ENCODE data around the gene KCTD3. TPM values are rescaled to one million over a fixed set of nuclear protein-coding genes. Genes with fewer than 3 reads are reported as not detected.
A peak's percentile ranks its signal among the peaks of the same experiment; 100 is the strongest.

The KCTD3 gene
- 37.8 and 39.3 TPM in 2 replicates for total RNA-seq (2021)
- long read RNA-seq, partial matches to known transcripts, result 8 of 23 reads
- long read RNA-seq, other reads (novel, unspliced or antisense), result 10 of 23 reads

DNA sequence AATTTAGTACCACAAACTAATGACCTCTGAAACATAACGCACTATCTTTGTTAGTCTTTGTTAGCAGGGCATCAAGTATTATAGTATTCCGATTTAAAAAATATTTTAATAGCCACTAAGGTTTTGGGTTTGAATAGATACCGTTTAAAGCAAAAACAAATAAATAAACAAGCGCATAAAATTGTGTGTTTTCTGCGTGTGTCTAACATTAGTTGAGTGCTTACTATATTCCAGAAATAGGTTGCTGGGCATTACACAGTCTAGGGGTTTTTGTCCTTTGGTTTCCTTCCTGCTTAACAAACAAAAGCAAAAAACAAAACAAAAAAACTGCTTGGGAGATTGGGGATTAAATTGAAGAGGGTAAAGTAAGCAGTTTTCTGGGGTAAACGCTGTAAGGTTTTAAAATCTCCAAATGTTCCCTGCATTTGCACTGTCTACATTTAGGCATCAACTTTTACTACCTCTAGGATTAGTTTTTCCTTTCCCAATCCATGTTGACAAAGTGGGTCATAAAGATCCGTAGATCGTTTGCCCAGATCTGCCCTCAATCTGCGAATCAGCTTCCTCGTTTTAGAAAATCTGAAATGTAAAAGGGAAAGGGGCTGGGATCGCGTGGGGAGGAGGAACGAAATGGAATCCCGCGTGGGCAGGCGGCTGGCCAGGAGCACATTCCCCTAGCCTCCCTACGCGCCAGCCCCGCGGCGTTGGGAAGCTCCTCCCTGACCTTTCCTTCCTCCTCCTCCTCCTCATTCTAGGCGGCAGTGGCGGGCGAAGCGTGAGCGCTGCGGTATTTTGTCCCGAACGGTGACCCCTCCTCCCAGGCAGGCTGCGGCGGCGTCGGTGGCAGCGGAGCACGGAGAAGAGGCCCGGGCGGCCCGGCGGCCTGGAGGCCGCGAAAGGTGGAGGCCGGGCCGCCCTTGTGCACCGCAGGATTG lies at the start of gene KCTD3:
Gene KCTD3 (plus strand): TSS at position 749 of the 935 bp plus-strand sequence. CDS start 382 bp downstream, outside the sequence.
- Histone ChIP-seq H3K27ac (ENCODE audit: insufficient read length, low read depth, low read length) (peak within 1 kb of the TSS; percentile 86), H2BK15ac (ENCODE audit: low read depth, low read length) (peak within 1 kb of the TSS; percentile 100; the same call in 1 of the 2 replicates), H3K79me1 (ENCODE audit: insufficient read depth, low read depth, low read length, poor library complexity, severe bottlenecking) (no peaks in the 10 kb centered on the region), H2AK5ac (ENCODE audit: insufficient read length, low read length) (no peak within 1 kb of the TSS), H3K14ac (ENCODE audit: insufficient read depth, low read length) (peak within 1 kb of the TSS; percentile 90), H2BK5ac (ENCODE audit: insufficient read length, low read length) (peak within 1 kb of the TSS; percentile 90), H3K9me3 (ENCODE audit: control insufficient read depth, low read depth, low read length) (no peaks in the 10 kb centered on the region), H4K91ac (ENCODE audit: insufficient read length, low read depth, low read length) (no peak within 1 kb of the TSS), H3K18ac (ENCODE audit: insufficient read length, low read depth, low read length) (peak within 1 kb of the TSS; percentile 95), H2BK20ac (ENCODE audit: low read depth, low read length, poor library complexity, severe bottlenecking) (no peak within 1 kb of the TSS), H3K4me2 (ENCODE audit: insufficient read depth, insufficient read length, low read length) (peak within 1 kb of the TSS; percentile 95), H3K79me2 (ENCODE audit: insufficient read depth, low read length) (peaks cover 24% of the 10 kb centered on the region; the same call in 1 of the 2 replicates), H4K20me1 (ENCODE audit: control insufficient read depth, insufficient read depth, insufficient read length) (no peaks in the 10 kb centered on the region), H3K4ac (ENCODE audit: low read depth, low read length) (no peak within 1 kb of the TSS; the same call in 1 of the 2 replicates), H3K23ac (ENCODE audit: insufficient read length, low read depth, low read length) (no peak within 1 kb of the TSS), H2BK12ac (ENCODE audit: insufficient read length, low read depth, low read length) (peak within 1 kb of the TSS; percentile 45), H2AFZ (ENCODE audit: low read length) (peak within 1 kb of the TSS; percentile 86), H3K56ac (ENCODE audit: insufficient read length, low read depth, low read length) (peak within 1 kb of the TSS; percentile 94), H3K23me2 (ENCODE audit: insufficient read length, low read depth, low read length, poor library complexity, severe bottlenecking) (peaks cover 6% of the 10 kb centered on the region), H3T11ph (ENCODE audit: low read length) (no peak within 1 kb of the TSS), H4K8ac (replicated peaks; ENCODE audit: insufficient read length, low read depth, low read length) (no peak within 1 kb of the TSS), H4K5ac (ENCODE audit: insufficient read length, low read depth, low read length) (peak within 1 kb of the TSS; percentile 92), H3K27me3 (ENCODE audit: insufficient read depth, low read length) (no peaks in the 10 kb centered on the region), H3K9ac (ENCODE audit: extremely low read depth, insufficient read length, low read length) (peak within 1 kb of the TSS; percentile 93), H2BK120ac (ENCODE audit: low read depth, low read length, poor library complexity, severe bottlenecking) (peak within 1 kb of the TSS; percentile 77), H3K4me1 (ENCODE audit: insufficient read depth, low read length) (no peaks in the 10 kb centered on the region)
- TF ChIP-seq, protein P1, sequence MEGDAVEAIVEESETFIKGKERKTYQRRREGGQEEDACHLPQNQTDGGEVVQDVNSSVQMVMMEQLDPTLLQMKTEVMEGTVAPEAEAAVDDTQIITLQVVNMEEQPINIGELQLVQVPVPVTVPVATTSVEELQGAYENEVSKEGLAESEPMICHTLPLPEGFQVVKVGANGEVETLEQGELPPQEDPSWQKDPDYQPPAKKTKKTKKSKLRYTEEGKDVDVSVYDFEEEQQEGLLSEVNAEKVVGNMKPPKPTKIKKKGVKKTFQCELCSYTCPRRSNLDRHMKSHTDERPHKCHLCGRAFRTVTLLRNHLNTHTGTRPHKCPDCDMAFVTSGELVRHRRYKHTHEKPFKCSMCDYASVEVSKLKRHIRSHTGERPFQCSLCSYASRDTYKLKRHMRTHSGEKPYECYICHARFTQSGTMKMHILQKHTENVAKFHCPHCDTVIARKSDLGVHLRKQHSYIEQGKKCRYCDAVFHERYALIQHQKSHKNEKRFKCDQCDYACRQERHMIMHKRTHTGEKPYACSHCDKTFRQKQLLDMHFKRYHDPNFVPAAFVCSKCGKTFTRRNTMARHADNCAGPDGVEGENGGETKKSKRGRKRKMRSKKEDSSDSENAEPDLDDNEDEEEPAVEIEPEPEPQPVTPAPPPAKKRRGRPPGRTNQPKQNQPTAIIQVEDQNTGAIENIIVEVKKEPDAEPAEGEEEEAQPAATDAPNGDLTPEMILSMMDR (conservative IDR thresholded peaks at IDR 0.05), result no peak
- no CpG with 5 or more reads among the region's 44 CpGs for WGBS (ENCODE audit: extremely low coverage, insufficient read length, low lambda C conversion rate)
- H3K27me3 Mint-ChIP-seq (ENCODE audit: low read depth), result no peaks in the 10 kb centered on the region
- peaks cover 22 to 37% of the 10 kb centered on the region in 2 experiments for H3K4me1 Mint-ChIP-seq
- peak; percentile 81 for DNase-seq
- H3K36me3 Mint-ChIP-seq (ENCODE audit: insufficient read depth in 1 of 3, low read depth in 3 of 3), result no peaks in the 10 kb centered on the region; a peak in 2 of 7 replicates
- no peaks in the 10 kb centered on the region for H3K9me3 Mint-ChIP-seq
- H3K4me3 Mint-ChIP-seq, result peak within 1 kb of the TSS; percentile 97 to 99
- H3K27ac Mint-ChIP-seq, result peak within 1 kb of the TSS; percentile 97 to 98 (median 97)

All from H9 (cell line).